NCI-H446 treated with DMSO at 0.1 percent for 48 hours (cell line): ENCODE measurements around the gene ASB11.

ENCODE experiments used
- DNase-seq: peaks from one replicate; lab custom pipeline; 2025; lab: John Stamatoyannopoulos, UW

Gene ASB11, protein sequence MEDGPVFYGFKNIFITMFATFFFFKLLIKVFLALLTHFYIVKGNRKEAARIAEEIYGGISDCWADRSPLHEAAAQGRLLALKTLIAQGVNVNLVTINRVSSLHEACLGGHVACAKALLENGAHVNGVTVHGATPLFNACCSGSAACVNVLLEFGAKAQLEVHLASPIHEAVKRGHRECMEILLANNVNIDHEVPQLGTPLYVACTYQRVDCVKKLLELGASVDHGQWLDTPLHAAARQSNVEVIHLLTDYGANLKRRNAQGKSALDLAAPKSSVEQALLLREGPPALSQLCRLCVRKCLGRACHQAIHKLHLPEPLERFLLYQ

DNA sequence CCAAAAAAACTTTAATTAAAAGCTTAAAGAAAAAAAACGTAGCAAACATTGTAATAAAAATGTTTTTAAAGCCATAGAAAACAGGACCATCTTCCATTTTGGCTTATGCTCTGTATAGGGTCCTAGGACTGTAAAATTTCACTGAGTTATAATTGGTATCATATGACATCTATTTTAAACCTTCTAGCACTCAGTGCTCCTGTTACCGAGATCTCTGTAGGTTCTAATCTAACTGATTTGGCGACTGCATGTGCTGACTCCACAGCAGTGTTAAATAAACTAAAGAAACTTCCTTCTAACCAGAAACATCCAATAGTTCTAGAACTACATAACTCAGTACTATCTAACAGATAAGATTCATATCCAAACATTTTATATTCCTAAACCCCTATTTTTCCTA lies at the start of gene ASB11:
Gene ASB11 (minus strand): TSS at position 132 of the 400 bp plus-strand sequence. CDS start 35 bp downstream, at position 97.
- DNase-seq, result no peak

DNA sequence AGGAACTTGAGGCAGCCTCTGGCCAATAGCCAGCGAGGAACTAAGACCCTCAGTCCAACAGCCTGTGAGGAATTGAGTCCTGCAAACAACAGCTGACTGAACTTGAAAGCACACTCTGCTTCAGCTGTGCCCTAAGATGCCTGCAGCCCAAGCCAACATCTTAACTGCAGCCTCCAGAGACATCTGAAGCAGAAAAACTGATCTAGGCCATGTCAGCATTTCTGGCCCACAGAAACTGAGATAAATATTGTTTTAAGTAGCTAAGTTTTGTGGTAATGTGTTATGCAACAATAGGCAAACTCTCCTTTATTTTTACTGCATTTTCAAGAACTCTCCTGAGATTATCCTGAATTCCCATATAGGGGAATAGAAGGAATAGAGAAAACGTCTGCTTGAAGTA lies 44.3 kb upstream of the ASB11 start:
- no peak for DNase-seq

DNA sequence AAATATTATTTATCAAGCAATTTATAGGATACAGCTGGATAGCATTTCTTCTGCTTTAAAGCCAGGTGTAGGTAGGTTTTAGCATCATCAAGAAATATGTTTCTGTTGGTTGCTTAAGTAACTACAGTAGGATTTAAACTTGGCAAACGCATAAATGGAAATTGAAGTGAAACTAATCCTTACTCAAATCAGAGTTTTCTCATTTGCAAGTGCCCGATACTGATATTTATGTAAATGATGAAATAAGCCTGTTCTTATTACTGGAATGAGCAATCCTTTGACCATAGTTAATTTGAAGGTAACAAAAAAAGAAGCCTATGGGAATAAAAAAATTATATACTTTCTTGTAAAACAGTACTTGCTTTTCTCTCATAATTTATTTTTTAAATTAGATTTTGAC lies 43.1 kb upstream of the ASB11 start:
- no peak for DNase-seq

DNA sequence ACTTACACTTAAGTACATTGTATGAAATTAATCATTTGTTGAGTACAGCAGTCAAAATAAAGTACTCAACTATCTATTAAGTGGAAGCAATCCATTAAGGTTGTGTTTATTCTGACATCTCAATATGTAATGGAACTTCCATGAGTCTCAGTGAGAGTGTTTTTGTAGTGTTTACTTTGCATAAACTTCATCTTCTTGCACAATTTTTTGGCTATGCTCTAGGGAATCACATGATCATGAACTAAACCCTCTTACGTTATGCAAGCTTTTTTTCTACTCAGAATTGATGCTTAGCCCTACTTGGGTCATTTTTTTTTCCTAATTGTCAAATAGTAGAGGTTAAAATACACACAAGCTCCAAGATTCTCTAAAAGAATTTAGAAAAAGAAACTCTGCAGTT lies 41.0 kb upstream of the ASB11 start:
- DNase-seq, result no peak

DNA sequence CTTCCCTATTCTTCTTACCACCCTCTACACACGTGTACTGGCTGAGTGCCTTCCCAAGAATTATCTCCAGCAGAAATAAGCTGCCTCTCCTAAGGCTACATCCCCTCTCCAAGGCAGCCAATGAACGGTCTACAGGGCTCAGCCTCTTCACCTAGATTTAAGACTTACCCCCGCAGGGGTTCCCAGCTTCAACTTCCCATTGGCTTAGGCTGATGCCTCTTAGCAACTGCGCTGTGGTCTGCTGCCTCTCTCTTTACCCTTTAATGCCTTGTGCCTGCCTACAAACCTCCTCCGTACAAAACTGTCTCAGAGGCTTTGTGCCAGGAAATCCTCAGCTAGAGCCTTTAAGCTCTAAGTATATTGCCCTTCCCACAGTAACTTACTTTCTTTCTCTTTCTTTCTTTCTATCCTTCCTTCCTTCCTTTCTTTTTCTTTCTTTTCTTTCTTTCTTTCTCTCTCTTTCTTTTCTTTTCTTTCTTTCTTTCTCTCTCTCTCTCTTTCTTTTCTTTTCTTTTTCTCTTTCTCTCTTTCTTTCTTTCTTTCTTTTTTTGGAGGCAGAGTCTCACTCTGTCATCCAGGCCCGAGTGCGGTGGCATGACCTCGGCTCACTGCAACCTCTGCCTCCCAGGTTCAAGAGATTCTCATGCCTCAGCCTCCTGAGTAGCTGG lies 35.0 kb upstream of the ASB11 start:
- DNase-seq, result no peak

DNA sequence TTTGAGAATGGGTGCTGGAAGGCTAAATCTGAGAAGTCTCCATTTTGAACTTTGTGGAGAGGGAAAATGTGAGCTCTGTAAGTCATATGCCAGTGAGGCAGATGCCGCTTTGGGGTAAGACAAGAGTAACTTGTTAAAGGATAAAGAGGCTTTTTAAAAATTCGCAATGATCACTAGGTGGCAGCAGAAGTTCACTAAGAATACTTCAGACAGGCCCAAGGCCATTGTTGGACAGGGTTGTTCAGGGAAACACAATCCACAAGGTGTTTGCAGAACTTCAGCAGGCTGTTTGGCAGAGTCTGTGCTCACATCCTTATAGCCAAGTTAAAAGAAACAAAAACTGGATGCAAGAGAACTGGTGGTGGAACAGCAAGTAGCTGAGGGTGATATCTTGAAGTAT lies 33.6 kb upstream of the ASB11 start:
- peak; percentile 44 for DNase-seq

DNA sequence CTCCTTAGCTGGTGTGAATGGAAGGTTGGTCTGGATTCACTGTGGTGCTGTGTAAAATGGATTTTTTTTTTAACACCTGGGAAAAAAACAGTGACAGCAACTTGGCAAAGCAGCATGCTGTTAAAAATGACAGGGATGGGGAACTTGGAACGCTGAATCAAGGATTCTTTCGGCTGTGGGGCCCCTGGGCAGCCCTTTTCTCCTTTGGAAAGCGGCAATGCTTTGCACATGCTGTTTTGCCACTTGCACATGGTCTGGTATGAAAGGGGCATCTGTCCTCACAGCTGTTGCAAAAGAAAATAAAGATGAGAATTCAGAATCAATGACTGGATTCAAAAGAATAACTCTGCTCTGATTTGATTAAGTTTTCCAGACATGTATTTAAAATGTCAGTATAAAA lies 30.5 kb upstream of the ASB11 start:
- DNase-seq, result no peak

DNA sequence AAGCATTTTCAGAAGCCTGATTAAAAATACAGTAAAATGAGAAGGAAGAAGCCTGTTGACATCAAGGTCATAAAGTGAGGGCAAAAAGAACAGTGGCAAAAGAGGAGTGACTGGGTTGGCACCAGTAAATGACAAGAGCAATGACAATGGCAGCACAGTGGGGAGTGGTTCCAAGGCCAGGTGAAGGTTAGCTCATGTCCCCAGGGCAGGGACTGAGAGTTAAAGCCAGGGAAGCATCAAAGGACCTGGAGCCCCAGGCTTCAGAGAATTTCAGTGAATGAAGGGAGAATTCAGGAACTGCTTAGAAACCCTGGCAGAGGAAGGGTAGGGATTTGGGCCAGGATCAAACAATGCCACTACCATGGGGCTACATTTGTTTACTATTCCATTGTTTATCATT lies 28.7 kb upstream of the ASB11 start:
- no peak for DNase-seq

DNA sequence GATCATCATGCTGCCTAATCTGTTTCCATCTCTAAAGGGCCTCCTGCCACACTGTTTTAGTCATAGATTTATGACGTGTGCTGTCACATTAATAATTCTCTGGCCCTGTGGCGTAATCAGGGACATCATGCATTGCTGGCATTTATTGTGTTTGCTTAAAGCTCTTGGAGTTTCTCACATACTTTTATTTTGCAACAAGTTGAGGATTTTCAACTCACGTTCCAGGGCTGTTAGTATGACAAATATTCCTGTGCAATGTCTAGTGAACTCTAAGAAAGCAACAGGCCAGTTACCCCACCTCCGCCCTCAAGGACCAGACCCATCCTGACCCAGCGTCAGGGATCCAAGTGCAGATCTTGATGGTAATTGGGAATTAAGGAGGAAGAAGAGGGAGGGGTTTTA lies 27.6 kb upstream of the ASB11 start:
- no peak for DNase-seq

DNA sequence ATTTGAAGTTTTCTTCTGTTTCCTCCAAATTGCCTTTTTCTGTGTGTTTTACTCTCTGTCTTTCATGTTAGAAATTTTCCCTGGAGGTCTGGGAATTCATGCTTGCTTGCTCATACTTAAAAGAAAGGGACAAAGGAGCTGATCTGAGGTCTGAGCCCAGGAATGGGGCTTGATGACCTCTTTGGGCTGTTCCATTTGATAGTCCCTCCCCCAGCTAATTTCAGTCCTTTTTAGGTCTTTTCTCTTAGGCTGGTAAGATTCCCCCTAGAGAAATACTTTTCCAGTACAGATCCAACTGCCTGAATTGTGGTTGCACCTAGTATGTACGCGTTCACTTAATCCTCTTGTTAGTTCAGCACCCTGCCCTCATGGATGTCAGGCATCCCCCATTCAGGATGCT lies 25.4 kb upstream of the ASB11 start:
- no peak for DNase-seq

DNA sequence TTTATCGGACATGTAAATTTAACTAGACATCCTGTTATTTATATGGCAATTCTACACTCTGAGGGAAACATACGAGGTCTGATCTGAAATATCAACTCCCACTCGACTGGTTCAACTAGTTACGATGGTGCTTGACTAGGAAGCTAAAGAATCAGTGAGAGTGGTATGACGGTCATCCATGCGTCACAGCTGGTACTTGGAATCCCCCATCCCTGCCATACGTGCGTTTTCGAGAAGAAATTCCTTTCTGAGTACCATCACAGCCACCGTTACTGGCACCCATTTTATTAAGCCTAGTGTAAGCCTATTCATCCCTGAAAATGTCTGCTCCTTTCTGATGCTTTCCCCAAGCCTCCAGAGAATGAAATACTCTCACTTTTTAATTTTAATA lies 20.6 kb upstream of the ASB11 start:
- no peak for DNase-seq

DNA sequence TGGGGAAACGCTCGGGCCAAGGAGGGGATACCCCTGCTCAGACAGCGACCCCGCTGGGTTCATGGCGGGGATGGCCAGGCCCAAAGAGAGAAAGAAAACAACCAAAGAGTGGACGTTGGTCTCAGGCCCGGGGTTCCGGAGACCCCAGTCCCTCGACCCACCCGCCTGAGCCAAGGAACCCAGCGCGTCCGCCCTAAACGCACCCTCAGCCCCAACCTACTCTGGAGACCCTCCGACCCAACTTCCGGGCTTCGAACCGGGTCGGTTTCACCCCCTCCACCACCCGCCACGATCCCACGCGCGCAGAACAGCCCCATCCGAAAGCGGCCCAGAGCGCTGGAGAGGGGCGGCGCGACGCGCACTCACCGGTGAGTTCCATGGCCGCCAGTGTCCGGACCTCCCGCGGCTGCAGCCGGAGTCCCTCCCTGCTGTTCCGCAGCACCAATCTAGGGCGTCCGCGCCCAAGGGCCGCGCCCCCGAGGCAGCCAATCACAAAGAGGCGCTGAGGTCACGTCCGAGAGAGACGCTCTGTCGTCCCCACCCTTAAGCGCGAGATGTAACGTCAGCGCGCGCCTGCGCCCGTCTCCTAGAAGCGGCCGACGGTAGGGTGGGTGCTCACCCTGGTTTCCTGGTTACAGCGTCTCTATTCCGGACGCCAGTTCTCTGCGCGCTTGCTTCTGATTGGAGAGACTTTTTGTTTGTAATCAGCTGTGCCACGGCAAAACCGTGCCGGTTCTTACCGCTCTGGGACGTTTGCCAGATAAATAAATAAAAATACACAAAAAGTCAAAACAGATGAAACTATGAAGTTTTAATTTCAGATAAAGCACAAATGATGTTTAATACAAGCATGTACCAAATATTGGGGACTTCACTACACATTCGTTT lies 19.9 kb upstream of the ASB11 start, which contains the start of gene PIGA:
Gene PIGA (minus strand): TSS at position 389 of the 888 bp plus-strand sequence. CDS start 3,593 bp downstream, outside the sequence.
- DNase-seq, result peak; percentile 91

DNA sequence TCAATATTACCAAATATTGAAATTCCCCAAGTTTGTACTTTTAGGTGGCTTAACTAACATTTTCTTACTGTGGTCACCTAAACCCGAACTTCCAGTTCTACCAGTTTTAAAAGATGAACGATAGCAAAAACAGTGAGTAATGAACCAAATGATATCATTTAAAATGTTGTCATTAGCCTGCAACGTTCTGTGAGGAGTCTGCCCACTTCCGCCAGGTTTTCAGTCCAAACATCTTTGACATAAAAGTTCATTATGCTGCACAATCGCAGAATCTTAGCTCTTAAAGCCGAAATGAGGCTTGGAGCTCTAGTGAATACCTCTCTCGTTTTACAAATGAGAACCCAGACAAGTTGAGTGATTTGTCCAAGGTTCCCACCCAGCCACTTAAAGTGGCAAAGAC lies 19.1 kb upstream of the ASB11 start:
- no peak for DNase-seq

DNA sequence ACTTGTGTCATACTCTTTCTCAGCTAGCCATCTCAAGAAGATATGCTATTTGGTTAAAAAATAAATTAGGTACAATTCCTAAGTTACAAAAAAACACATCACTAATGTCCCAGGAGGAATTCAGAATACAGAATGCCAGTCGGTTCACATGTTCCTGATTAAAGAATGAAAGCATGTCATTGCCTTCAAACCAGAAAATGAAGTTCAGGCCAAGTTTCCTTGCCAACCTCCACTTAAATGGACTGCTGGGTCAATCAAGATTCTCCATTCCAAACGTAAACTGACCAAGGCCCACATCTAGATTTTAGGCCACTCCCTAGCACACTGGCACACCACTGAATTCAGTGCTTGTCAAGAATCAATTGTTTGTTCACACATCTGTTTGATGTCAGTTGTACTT lies 13.4 kb upstream of the ASB11 start:
- no peak for DNase-seq

DNA sequence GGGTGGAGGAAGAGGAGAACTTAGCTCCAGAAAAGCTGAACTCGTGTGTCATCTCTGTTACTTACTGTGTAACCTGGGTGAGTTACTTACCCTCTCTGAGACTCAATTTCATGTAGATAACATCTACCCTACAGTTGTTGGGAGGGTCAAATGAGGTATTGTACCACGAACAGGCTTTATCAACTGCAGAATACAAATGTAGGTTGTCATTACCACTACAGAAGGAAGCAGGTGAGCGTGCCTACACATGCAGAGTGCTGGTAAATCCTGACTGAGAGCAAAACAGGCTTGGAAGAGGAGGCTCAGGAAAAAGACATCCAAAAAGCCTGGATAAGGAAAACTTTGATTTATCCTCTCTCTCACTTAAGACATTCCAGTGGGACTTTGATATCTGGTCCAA lies 12.7 kb upstream of the ASB11 start:
- DNase-seq, result no peak

DNA sequence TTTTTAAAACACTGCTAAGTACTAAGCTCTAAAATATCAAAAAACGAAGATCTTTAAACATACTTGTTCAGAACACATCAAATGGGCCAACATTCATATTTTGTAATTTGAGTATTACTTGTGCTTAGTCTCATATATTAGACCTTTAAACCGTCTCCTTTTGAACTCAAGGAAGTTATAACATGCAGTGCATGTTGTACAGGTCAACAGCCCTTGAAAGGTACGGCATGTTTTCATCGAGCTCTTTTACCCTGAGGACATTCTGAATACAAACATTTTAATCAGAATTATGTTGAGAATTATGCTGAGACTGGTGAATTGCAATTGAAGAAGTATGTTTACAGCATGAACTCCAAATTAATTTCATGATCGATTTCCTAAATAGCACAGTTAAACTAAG lies 7.0 kb upstream of the ASB11 start:
- DNase-seq, result no peak

DNA sequence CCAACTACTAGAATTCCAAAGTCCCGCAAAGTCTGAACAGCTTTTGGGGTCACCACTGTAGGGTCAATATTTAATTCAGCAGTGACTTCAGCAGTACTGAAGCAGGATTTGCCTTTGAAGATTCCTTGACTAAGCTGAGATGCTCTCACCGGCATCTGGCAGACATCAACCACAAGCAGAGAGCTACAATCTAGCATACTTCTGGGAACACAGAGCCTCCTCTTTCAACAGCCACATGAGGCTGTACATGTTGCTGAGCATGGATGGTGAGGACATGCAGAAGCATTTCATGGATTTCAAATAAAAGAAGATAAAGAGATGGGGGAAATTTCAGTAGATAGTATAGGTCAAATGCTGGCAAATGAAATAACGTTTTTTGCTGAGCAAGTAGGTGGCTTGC lies 6.6 kb upstream of the ASB11 start:
- no peak for DNase-seq

DNA sequence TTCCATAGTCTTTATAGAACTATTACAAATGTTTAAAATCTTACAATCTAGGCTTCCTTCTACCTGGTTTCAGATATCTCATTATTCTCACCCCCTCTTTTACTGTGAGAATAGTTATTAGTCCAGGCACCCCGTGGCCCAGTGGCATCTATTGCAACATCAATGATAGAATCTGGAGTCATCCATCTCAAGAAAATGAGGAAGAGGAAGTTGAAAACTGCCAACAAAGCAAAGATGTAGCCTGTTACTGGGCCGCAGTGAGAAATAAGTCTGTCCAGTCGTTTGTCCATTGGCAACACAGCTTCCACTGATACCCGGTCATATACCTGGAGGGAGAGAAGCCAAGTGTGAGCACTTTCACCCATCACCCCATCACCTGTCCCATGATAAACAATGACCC lies 6.0 kb upstream of the ASB11 start:
- no peak for DNase-seq

DNA sequence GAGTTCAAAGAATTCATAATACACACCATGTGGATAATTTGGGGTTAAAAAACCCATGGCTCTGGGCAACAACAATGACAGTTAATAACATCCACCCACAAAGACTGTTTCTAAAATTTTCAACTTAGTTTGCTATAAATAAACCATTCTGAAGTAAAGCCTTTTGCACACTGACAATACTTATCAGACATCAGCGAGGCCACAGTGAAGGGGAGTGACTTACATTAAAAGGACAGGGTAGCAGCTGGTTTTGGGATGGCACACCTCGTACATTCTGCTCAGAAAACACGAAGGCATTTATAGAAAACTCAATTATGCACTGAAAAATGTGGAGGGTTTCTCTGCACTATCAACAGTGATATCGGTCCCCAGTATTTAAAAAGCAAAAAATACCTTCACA lies 4.9 kb upstream of the ASB11 start:
- no peak for DNase-seq

DNA sequence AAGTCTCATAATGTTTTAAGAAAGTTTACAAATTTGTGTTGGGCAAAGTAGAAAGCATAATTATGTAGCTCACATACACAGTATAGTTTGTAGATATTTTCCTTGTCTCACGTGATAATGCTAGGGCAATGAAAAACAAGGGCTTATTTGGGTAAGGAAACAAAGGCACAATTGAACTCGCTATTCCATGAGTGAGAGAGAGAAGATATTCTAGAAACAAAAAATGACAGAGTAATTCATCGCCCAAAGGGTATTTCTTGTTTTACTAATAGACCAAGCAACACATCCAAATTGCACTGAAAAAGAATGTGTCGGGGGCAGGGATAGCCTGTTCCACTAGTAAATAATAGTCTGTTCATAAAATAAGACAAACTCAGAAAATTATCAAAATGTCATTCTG lies 3.6 kb upstream of the ASB11 start:
- DNase-seq, result no peak

DNA sequence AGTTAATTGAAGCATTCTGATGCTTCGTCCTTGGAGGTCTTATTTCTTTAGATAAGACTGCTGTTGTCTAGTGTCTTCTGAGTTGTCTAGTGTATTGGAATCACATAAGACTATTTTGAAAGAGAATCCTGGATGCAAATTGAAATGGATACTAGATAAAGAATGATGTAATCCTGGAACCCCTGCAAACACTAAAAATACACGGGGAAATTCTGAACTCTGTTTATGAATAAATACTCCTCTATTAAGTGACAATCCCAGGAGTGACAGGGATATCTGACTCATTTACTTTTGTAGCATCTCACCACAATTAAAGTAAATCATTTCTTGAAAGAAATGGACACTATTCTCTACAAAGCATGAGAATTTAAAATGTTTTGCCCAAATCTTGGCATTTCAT lies 968 bp downstream of the ASB11 start:
- DNase-seq, result no peak

DNA sequence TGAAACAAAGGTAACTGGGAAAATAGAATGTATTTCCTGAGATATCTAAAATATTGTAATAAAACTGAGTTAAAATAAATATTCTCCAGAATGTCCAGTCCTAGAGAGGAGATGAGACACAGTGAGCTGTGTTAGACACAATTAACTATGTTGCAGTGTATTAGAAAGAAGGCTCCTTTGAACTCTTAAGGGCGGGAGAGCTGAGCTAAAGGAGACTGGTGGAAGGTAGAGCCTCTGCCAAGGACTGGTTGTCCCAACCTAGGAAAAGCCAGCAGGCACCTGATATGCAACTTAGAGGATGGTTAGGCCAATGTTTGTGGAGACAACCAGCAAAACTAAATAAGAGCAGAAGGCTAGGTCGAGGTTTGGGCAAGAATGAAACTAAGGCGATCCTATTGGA lies 4.3 kb downstream of the ASB11 start:
- DNase-seq, result no peak

DNA sequence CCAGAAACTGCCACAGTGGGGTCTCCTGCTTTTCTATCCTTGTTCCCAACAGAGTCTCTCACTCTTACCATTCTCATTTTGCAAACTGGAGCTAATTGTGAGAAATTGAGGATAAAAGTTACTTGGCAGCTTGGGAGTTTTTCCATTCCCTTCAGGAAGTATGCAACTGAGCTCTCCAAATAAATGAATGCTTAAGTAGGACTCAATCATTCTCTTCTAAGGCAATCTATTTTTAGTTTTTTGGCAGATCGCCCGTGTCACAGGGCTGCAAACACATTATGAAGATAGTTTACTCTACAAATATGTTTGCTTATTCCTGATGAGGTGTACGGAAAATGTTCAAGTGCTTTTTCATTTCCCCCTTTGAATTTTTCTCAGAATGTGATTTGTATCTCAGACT lies 5.3 kb downstream of the ASB11 start:
- peak; percentile 8 for DNase-seq
